HEK293 (cell line): ENCODE measurements around the gene PSMD2.

Experiments
- BCL11B ChIP-seq: fragments of 450-650 bp; formaldehyde crosslinking; IDR thresholded peaks from 2 replicates; pipeline ENCODE4 v1.5.1; 2016; ENCODE audit warnings: low read depth, missing biosample characterization, missing genetic modification characterization
- GLIS1 ChIP-seq: fragments of 450-650 bp; formaldehyde crosslinking; IDR thresholded peaks from 2 replicates; pipeline ENCODE4 v1.5.1; 2016; ENCODE audit warnings: missing biosample characterization, missing genetic modification characterization
- INSM2 ChIP-seq: fragments of 450-650 bp; formaldehyde crosslinking; IDR thresholded peaks from 2 replicates; pipeline ENCODE4 v1.5.1; 2016; ENCODE audit warnings: missing biosample characterization, missing genetic modification characterization
- KLF1 ChIP-seq: fragments of 450-650 bp; formaldehyde crosslinking; IDR thresholded peaks from 2 replicates; pipeline ENCODE4 v1.5.1; 2016; ENCODE audit warnings: missing biosample characterization, missing genetic modification characterization
- MYNN ChIP-seq: fragments of 450-650 bp; formaldehyde crosslinking; IDR thresholded peaks from 2 replicates; pipeline ENCODE4 v1.5.1; 2016; ENCODE audit warnings: missing biosample characterization, missing genetic modification characterization, borderline replicate concordance
- RBAK ChIP-seq: fragments of 450-650 bp; formaldehyde crosslinking; IDR thresholded peaks from 2 replicates; pipeline ENCODE4 v1.5.1; 2016; ENCODE audit warnings: missing biosample characterization, missing genetic modification characterization
- SETDB1 ChIP-seq: IDR thresholded peaks from one replicate; pipeline ENCODE4 v1.6.1; 2017; ENCODE audit warnings: mild to moderate bottlenecking, low read length, moderate library complexity, mixed read lengths; ENCODE audit not compliant: insufficient read length
- ZNF175 ChIP-seq: fragments of 450-650 bp; formaldehyde crosslinking; IDR thresholded peaks from 2 replicates; pipeline ENCODE4 v1.5.1; 2016; ENCODE audit warnings: missing biosample characterization, missing genetic modification characterization
- ZNF18 ChIP-seq: fragments of 450-650 bp; formaldehyde crosslinking; IDR thresholded peaks from 2 replicates; pipeline ENCODE4 v1.5.1; 2016; ENCODE audit warnings: missing biosample characterization, missing genetic modification characterization
- ZNF248 ChIP-seq: fragments of 450-650 bp; formaldehyde crosslinking; IDR thresholded peaks from 2 replicates; pipeline ENCODE4 v1.5.1; 2017; ENCODE audit warnings: missing biosample characterization, missing genetic modification characterization
- ZNF26 ChIP-seq: fragments of 450-650 bp; formaldehyde crosslinking; IDR thresholded peaks from 2 replicates; pipeline ENCODE4 v1.5.1; 2016; ENCODE audit warnings: missing biosample characterization, missing genetic modification characterization
- ZNF37A ChIP-seq: fragments of 450-650 bp; IDR thresholded peaks from 2 replicates; pipeline ENCODE4 v1.5.1; 2018; ENCODE audit warnings: missing biosample characterization, missing genetic modification characterization
- ZNF510 ChIP-seq: fragments of 450-650 bp; formaldehyde crosslinking; IDR thresholded peaks from 2 replicates; pipeline ENCODE4 v1.5.1; 2018; ENCODE audit warnings: mild to moderate bottlenecking, missing genetic modification characterization, missing biosample characterization; ENCODE audit not compliant: insufficient replicate concordance
- ZNF521 ChIP-seq: fragments of 450-650 bp; formaldehyde crosslinking; IDR thresholded peaks from 2 replicates; pipeline ENCODE4 v1.5.1; 2017; ENCODE audit warnings: missing biosample characterization, mild to moderate bottlenecking, missing genetic modification characterization
- ZNF549 ChIP-seq: fragments of 450-650 bp; IDR thresholded peaks from 2 replicates; pipeline ENCODE4 v1.5.1; 2018; ENCODE audit warnings: missing biosample characterization, missing genetic modification characterization, mild to moderate bottlenecking, inconsistent platforms, moderate library complexity
- ZSCAN18 ChIP-seq: fragments of 450-650 bp; formaldehyde crosslinking; IDR thresholded peaks from 2 replicates; pipeline ENCODE4 v1.5.1; 2016; ENCODE audit warnings: missing biosample characterization, missing genetic modification characterization
- ZSCAN30 ChIP-seq: fragments of 450-650 bp; IDR thresholded peaks from 2 replicates; pipeline ENCODE4 v1.5.1; 2018; ENCODE audit warnings: missing biosample characterization, mild to moderate bottlenecking, missing genetic modification characterization, moderate library complexity
- TF ChIP-seq, protein P1 (sequence below): fragments of 450-650 bp; formaldehyde crosslinking; IDR thresholded peaks from 2 replicates; pipeline ENCODE4 v1.5.1; 2017; ENCODE audit warnings: missing biosample characterization, missing genetic modification characterization
- TF ChIP-seq, protein P2 (sequence below): fragments of 450-650 bp; formaldehyde crosslinking; IDR thresholded peaks from 2 replicates; pipeline ENCODE4 v1.5.1; 2016; ENCODE audit warnings: missing biosample characterization, missing genetic modification characterization
- TF ChIP-seq, protein P3 (sequence below): fragments of 450-650 bp; formaldehyde crosslinking; IDR thresholded peaks from 2 replicates; pipeline ENCODE4 v1.5.1; 2017; ENCODE audit warnings: missing biosample characterization, missing genetic modification characterization
- TF ChIP-seq, protein P4 (sequence below): fragments of 450-650 bp; formaldehyde crosslinking; IDR thresholded peaks from 2 replicates; pipeline ENCODE4 v1.5.1; 2016; ENCODE audit warnings: missing biosample characterization, missing genetic modification characterization, borderline replicate concordance

Gene PSMD2

GRCh38 chr3:184261854-184262763 lies 36.9 kb upstream of the PSMD2 start (continued):
- TF ChIP-seq ZSCAN18 (tag by site-specific recombination) (no peak), ZSCAN30 (no peak), ZNF521 (tag by site-specific recombination) (no peak), KLF1 (tag by site-specific recombination) (no peak), ZNF18 (no peak), BCL11B (peak; percentile 36; the same call in 1 of the 2 replicates), ZNF26 (no peak), RBAK (tag by site-specific recombination) (no peak), GLIS1 (peak; percentile 99), ZNF248 (tag by site-specific recombination) (no peak), MYNN (no peak), INSM2 (tag by site-specific recombination) (no peak), ZNF549 (tag by site-specific recombination) (no peak), ZNF510 (tag by site-specific recombination) (no peak), ZNF37A (tag by site-specific recombination) (no peak), SETDB1 (no peak), ZNF175 (tag by site-specific recombination) (no peak)
- TF ChIP-seq, protein P1, sequence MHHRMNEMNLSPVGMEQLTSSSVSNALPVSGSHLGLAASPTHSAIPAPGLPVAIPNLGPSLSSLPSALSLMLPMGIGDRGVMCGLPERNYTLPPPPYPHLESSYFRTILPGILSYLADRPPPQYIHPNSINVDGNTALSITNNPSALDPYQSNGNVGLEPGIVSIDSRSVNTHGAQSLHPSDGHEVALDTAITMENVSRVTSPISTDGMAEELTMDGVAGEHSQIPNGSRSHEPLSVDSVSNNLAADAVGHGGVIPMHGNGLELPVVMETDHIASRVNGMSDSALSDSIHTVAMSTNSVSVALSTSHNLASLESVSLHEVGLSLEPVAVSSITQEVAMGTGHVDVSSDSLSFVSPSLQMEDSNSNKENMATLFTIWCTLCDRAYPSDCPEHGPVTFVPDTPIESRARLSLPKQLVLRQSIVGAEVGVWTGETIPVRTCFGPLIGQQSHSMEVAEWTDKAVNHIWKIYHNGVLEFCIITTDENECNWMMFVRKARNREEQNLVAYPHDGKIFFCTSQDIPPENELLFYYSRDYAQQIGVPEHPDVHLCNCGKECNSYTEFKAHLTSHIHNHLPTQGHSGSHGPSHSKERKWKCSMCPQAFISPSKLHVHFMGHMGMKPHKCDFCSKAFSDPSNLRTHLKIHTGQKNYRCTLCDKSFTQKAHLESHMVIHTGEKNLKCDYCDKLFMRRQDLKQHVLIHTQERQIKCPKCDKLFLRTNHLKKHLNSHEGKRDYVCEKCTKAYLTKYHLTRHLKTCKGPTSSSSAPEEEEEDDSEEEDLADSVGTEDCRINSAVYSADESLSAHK (tag by site-specific recombination): no peak
- TF ChIP-seq, protein P2, sequence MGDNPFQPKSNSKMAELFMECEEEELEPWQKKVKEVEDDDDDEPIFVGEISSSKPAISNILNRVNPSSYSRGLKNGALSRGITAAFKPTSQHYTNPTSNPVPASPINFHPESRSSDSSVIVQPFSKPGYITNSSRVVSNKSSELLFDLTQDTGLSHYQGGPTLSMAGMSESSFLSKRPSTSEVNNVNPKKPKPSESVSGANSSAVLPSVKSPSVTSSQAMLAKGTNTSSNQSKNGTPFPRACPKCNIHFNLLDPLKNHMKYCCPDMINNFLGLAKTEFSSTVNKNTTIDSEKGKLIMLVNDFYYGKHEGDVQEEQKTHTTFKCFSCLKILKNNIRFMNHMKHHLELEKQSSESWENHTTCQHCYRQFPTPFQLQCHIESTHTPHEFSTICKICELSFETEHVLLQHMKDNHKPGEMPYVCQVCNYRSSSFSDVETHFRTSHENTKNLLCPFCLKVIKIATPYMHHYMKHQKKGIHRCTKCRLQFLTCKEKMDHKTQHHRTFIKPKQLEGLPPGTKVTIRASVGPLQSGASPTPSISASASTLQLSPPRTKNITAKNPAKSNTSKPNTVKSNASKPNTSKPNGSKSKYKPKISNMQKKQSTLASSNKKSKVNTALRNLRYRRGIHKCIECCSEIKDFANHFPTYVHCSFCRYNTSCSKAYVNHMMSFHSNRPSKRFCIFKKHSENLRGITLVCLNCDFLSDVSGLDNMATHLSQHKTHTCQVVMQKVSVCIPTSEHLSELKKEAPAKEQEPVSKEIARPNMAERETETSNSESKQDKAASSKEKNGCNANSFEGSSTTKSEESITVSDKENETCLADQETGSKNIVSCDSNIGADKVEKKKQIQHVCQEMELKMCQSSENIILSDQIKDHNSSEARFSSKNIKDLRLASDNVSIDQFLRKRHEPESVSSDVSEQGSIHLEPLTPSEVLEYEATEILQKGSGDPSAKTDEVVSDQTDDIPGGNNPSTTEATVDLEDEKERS (tag by site-specific recombination): no peak
- TF ChIP-seq, protein P3, sequence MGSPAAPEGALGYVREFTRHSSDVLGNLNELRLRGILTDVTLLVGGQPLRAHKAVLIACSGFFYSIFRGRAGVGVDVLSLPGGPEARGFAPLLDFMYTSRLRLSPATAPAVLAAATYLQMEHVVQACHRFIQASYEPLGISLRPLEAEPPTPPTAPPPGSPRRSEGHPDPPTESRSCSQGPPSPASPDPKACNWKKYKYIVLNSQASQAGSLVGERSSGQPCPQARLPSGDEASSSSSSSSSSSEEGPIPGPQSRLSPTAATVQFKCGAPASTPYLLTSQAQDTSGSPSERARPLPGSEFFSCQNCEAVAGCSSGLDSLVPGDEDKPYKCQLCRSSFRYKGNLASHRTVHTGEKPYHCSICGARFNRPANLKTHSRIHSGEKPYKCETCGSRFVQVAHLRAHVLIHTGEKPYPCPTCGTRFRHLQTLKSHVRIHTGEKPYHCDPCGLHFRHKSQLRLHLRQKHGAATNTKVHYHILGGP (tag by site-specific recombination): no peak
- TF ChIP-seq, protein P4, sequence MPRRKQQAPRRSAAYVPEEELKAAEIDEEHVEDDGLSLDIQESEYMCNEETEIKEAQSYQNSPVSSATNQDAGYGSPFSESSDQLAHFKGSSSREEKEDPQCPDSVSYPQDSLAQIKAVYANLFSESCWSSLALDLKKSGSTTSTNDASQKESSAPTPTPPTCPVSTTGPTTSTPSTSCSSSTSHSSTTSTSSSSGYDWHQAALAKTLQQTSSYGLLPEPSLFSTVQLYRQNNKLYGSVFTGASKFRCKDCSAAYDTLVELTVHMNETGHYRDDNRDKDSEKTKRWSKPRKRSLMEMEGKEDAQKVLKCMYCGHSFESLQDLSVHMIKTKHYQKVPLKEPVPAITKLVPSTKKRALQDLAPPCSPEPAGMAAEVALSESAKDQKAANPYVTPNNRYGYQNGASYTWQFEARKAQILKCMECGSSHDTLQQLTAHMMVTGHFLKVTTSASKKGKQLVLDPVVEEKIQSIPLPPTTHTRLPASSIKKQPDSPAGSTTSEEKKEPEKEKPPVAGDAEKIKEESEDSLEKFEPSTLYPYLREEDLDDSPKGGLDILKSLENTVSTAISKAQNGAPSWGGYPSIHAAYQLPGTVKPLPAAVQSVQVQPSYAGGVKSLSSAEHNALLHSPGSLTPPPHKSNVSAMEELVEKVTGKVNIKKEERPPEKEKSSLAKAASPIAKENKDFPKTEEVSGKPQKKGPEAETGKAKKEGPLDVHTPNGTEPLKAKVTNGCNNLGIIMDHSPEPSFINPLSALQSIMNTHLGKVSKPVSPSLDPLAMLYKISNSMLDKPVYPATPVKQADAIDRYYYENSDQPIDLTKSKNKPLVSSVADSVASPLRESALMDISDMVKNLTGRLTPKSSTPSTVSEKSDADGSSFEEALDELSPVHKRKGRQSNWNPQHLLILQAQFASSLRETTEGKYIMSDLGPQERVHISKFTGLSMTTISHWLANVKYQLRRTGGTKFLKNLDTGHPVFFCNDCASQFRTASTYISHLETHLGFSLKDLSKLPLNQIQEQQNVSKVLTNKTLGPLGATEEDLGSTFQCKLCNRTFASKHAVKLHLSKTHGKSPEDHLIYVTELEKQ (tag by site-specific recombination): no peak
